Left renal pelvis (tissue), 4 donors: ENCODE results near the gene IL37. TPM values are rescaled to one million over a fixed set of nuclear protein-coding genes. Genes with fewer than 3 reads are reported as not detected.

Source experiments
- DNase-seq, 4 donors: peaks; one replicate each; pipeline ENCODE4 v3.0.0-alpha.2; 2013; ENCODE audit warnings: low read depth in 4 of 4, low spot score in 3 of 4
- polyA plus RNA-seq, 4 donors: library from polyadenylated mRNA; unstranded; fragments of 120-200 nt; gene quantifications; one replicate each; pipeline ENCODE4 v1.2.1, GENCODE V29; 2013; ENCODE audit not compliant: insufficient read length in 4 of 4

Gene IL37
- polyA plus RNA-seq: not detected

DNA sequence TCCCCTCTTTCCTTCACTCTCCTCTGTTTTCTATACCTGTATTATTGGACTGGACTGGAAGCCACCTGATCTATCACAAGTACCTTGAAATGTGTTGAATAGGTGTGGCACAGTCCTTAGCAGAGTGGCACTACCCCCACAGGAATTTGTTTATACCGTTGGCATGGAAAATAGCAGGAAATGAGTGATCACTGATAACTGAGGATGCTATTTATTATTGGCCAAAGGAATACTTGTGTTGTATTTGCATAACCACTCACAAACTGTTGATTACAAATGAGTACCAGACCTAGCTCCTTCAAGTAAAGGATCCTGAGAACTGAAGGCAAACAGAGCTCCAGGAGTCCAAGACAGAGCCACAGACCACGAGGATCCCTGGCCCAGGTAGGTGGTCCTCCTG, at the start of gene IL37:
TSS of gene IL37 (plus strand) at position 301 of the 400 bp plus-strand sequence. CDS start 1,848 bp downstream, outside the sequence.
- no peak for DNase-seq

DNA sequence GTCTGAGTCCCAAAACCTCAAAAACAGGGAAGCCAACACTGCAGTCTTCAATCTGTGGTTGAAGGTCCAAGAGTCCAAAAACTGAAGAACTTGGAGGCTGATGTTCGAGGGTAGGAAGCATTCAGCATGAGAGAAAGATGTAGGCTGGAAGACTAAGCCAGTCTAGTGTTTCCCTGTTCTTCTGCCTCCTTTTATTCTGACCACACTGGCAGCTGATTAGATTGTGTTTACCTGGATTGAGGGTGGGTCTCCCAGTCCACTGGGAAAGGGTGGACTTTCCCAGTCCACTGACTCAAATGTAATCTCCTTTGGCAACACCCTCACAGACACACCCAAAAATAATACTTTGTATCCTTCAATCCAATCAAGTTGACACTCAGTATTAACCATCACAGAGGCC, 46.9 kb upstream of the IL37 start:
- DNase-seq: no peak

GRCh38 chr2:112866128-112866835, 44.7 kb upstream of the IL37 start:
- DNase-seq: no peak

- DNase-seq: no peak
Observed at GRCh38 chr2:112867701-112868631, 43.0 kb upstream of the IL37 start.

- peak; percentile 28 to 56 (median 34) for DNase-seq
Observed at GRCh38 chr2:112869258-112869842, 41.6 kb upstream of the IL37 start.

GRCh38 chr2:112870841-112871835, 39.8 kb upstream of the IL37 start:
- DNase-seq: no peak

- DNase-seq: no peak
Observed at GRCh38 chr2:112876257-112876970, 34.6 kb upstream of the IL37 start.

DNA sequence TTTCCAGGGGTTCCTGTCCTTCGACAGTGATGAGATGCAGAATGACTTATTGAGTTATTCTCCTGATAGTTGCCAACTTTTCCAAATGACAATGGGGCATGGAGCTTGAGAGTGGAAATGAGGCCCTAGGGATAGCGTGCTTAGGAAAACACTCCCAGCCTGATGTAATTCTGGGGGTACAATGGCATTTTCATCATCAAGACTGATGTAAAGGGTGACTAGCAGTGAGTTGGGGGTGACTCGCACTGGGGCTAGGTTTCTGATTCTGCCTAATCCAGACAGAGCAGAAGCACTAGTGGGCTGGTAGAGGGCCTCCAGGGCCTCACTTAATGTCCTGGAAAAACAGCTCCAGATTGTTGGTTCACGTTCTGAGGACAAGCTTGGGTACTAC, 34.0 kb upstream of the IL37 start:
- no peak for DNase-seq

DNA sequence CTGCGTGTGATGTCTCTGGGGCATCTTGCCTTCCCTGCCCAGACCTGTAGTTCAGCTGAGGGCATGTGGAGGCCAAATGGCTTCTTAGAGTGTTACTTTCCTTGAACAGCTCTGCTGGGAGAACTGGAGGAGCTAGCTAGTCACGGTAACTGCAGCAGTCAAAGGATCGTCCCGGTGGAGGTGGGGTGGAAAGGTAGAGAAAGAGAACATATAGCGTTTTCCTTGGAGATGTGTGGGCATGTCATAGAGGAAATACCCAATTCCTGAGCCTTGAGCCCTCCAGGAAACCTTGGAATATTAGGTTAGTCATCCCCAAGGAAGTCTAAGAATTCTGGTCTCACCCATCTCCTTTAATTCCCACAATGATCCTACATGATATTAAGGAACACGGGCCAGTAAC, 33.5 kb upstream of the IL37 start:
- DNase-seq: no peak

DNA sequence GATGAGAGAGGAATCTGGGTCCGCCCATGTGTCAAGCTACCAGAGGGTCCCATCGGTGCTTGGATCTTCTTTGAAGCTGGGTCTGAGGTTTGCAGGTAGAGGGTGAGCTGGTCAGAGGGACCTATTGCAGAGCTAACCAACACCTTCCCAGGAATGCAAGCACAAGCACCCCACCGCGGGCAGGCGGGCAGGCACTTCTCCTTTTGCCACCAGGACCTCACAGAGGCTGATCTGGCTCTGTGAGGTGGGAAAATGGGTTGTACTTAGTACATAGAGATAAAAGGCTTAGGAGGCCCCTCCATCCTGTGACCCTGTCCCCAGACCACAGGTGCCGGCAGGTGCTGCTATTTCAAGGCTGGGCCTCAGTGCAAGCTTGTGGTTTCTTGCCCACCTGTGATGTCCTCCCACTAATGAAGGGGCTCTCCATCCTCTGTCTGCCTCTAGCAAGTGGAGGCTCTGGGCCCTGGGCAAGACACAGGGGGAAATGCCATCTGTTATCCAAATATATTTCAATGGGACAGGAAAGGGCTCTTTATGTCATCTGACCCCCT, 31.4 kb upstream of the IL37 start:
- DNase-seq: no peak

GRCh38 chr2:112880091-112880531, 30.9 kb upstream of the IL37 start:
- DNase-seq: no peak

DNA sequence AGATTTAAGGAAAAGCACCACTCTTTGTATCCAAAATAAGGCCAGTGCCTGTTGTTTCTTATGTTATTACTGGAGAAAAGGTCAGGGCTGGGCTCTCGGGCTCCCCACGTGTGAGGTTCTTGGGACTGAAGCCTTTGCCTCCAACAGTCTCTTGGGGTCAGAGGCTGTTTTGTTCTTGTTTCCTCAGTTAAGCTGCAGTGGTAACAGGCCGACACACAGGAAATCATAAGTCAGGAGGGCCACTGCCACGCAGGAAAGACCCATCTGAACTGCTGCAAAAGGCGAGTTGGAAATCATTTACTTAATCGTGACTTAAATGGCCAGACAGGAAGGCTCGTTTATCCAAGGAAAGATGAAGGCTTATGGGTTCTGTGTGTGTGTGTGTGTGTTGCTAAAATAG, 30.3 kb upstream of the IL37 start:
- no peak for DNase-seq

- DNase-seq: no peak
Observed at GRCh38 chr2:112881217-112881985, 29.6 kb upstream of the IL37 start.

GRCh38 chr2:112883669-112884068, 27.3 kb upstream of the IL37 start:
- no peak for DNase-seq

GRCh38 chr2:112884869-112885505, 26.0 kb upstream of the IL37 start:
- DNase-seq: no peak

DNA sequence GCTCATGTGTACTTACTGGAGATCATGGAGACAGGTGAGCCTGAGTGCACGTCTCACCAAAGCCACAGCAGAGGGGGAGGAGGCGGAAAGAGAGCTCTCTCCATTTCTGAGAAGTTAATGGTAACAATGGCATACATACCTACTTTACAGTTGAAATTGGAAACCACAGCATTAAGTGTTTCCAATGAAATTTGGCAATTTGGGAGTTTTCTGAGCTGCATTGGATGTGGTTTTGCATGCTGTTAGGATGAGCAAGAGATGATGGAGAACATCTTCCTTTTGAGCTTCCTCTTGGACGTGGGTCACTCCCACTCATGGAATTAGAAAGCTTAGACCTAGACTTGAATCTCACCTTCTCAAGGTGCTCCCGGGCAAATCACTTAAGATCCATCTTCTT, 25.5 kb upstream of the IL37 start:
- DNase-seq: no peak

DNA sequence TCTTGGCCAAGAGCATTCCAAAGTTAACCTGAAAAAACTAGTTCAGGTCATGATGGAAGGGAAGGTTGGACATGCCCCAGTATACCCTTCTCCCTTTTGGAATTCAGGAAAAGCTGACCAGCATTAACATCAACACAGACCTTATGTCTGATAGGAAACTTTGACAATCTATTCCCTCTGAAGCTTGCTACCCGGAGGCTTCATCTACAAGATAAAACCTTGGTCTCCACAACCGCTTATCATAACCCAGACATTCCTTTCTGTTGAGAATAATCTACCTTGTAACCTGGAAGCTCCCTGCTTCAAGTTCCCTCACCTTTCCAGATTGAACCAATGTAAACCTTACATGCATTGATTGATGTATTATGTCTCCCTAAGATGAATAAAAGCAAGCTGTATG, 24.7 kb upstream of the IL37 start:
- no peak for DNase-seq
